CD14-positive monocyte (primary cell): ENCODE measurements around the gene NUDCD3. TPM values are rescaled to one million over a fixed set of nuclear protein-coding genes. Genes with fewer than 3 reads are reported as not detected.

ENCODE experiments used
- DNase-seq, 3 donors: peaks; one replicate each; pipeline ENCODE4 v3.0.0-alpha.2; 2011 to 2022
- H2AFZ ChIP-seq: 2 replicates; pipeline ENCODE4 v1.6.0; 2012; ENCODE audit warnings: mild to moderate bottlenecking, low read depth, low read length, inconsistent platforms; ENCODE audit not compliant: insufficient read depth, poor library complexity, severe bottlenecking
- H3K27ac ChIP-seq, 2 donors: 1 replicate in 1 of 2; 2 replicates in 1 of 2; pipeline ENCODE4 v1.5.1; 2012 to 2013; ENCODE audit warnings: low read length in 2 of 2, control low read depth in 1 of 2, inconsistent platforms in 1 of 2, low read depth in 1 of 2, mild to moderate bottlenecking in 1 of 2
- H3K27me3 ChIP-seq, 2 donors: one replicate each; pipeline versions ENCODE4 v1.6.0 to v1.6.1; 2011 to 2013; ENCODE audit warnings: low read length in 2 of 2; ENCODE audit not compliant: control insufficient read depth in 2 of 2, insufficient read depth in 2 of 2
- H3K36me3 ChIP-seq, 2 donors: replicated peaks in 1 of 2; 1 replicate in 1 of 2; 2 replicates in 1 of 2; pipeline versions ENCODE4 v1.5.1 to v1.6.1; 2012 to 2013; ENCODE audit warnings: low read length in 2 of 2, control low read depth in 1 of 2, inconsistent platforms in 1 of 2, mild to moderate bottlenecking in 1 of 2; ENCODE audit not compliant: insufficient read depth in 2 of 2, control insufficient read depth in 1 of 2
- H3K4me1 ChIP-seq, 2 donors: 1 replicate in 1 of 2; 2 replicates in 1 of 2; pipeline versions ENCODE4 v1.5.1 to v1.6.1; 2012 to 2013; ENCODE audit warnings: low read length in 2 of 2, control low read depth in 1 of 2, inconsistent platforms in 1 of 2, mild to moderate bottlenecking in 1 of 2, moderate library complexity in 1 of 2; ENCODE audit not compliant: insufficient read depth in 2 of 2, control insufficient read depth in 1 of 2
- H3K4me2 ChIP-seq: replicated peaks from 2 replicates; pipeline ENCODE3; 2012; ENCODE audit warnings: low read length, moderate library complexity, mild to moderate bottlenecking; ENCODE audit not compliant: poor library complexity, severe bottlenecking; ENCODE audit errors: extremely low read depth
- H3K4me3 ChIP-seq, 3 experiments: fragments of 200-600 bp in 1 of 3; sonication (generic) in 1 of 3; replicated peaks in 1 of 3; 1 replicate in 2 of 3; 2 replicates in 1 of 3; pipeline ENCODE4 v1.5.1; 2011 to 2013; ENCODE audit warnings: low read length in 3 of 3, mild to moderate bottlenecking in 3 of 3, control low read depth in 2 of 3, low read depth in 2 of 3, inconsistent platforms in 1 of 3, moderate library complexity in 1 of 3
- H3K79me2 ChIP-seq: 2 replicates; pipeline ENCODE4 v1.6.0; 2012; ENCODE audit warnings: mild to moderate bottlenecking, control low read depth, inconsistent platforms, low read length, moderate library complexity; ENCODE audit not compliant: insufficient read depth
- H3K9ac ChIP-seq: 2 replicates; pipeline ENCODE4 v1.6.0; 2017; ENCODE audit warnings: low read length, mild to moderate bottlenecking; ENCODE audit not compliant: insufficient read depth, poor library complexity, severe bottlenecking
- H3K9me3 ChIP-seq, 2 donors: replicated peaks in 1 of 2; 1 replicate in 1 of 2; 2 replicates in 1 of 2; pipeline versions ENCODE4 v1.5.1 to v1.6.1; 2012 to 2013; ENCODE audit warnings: low read length in 2 of 2, control low read depth in 1 of 2; ENCODE audit not compliant: control insufficient read depth in 1 of 2, insufficient read depth in 1 of 2
- H4K20me1 ChIP-seq: 2 replicates; pipeline ENCODE4 v1.6.0; 2012; ENCODE audit warnings: mild to moderate bottlenecking, low read length, control low read depth, moderate library complexity; ENCODE audit not compliant: insufficient read depth
- H3K27ac Mint-ChIP-seq, 7 donors: one replicate each; pipeline ENCODE4 v1.8.0; 2020; ENCODE audit warnings: mild to moderate bottlenecking in 7 of 7, mixed read lengths in 7 of 7, moderate library complexity in 6 of 7, inconsistent platforms in 2 of 7
- H3K27me3 Mint-ChIP-seq, 3 donors: one replicate each; pipeline ENCODE4 v1.8.0; 2021 to 2022; ENCODE audit warnings: low read depth in 3 of 3, mild to moderate bottlenecking in 3 of 3, mixed read lengths in 3 of 3, moderate library complexity in 3 of 3, inconsistent platforms in 1 of 3
- H3K36me3 Mint-ChIP-seq, 2 donors: one replicate each; pipeline ENCODE4 v1.8.0; 2020; ENCODE audit warnings: mixed read lengths in 2 of 2, inconsistent platforms in 1 of 2, mild to moderate bottlenecking in 1 of 2
- H3K4me1 Mint-ChIP-seq: one replicate; pipeline ENCODE4 v1.8.0; 2020; ENCODE audit warnings: mild to moderate bottlenecking, mixed read lengths
- H3K4me3 Mint-ChIP-seq, 2 donors: one replicate each; pipeline ENCODE4 v1.8.0; 2020; ENCODE audit warnings: mild to moderate bottlenecking in 2 of 2, mixed read lengths in 2 of 2, moderate library complexity in 1 of 2
- H3K9me3 Mint-ChIP-seq, 7 donors: one replicate each; pipeline ENCODE4 v1.8.0; 2020 to 2022; ENCODE audit warnings: mixed read lengths in 7 of 7, mild to moderate bottlenecking in 6 of 7, moderate library complexity in 6 of 7, inconsistent platforms in 2 of 7
- CTCF ChIP-seq: fragments of 200-600 bp; IDR thresholded peaks from one replicate; pipeline ENCODE4 v1.8.0; 2022; ENCODE audit warnings: antibody characterized with exemption, mild to moderate bottlenecking
- WGBS: methylation state at CpG from one replicate; pipeline ENCODE4 v1.1.5; 2013; ENCODE audit warnings: missing lambda C conversion rate; ENCODE audit not compliant: insufficient coverage; 5-methylcytosine and 5-hydroxymethylcytosine counted together
- intact Hi-C, 2 donors: fragments of 100-400 bp; cut with micrococcal nuclease; formaldehyde crosslinking; loops; one replicate each; pipeline versions ENCODE4 v1.15.0 to v1.15.1; 2023
- polyA plus RNA-seq, 3 donors: library from polyadenylated mRNA; depleted of rRNA in 1 of 3; unstranded in 2 of 3; stranded (reverse) in 1 of 3; fragments of 300-500 nt in 2 of 3; fragments of >200 nt in 1 of 3; fragmentation: Illumina TruSeq in 2 of 3; gene quantifications; 1 replicate in 2 of 3; 2 replicates in 1 of 3; pipeline ENCODE4 v1.2.3, GENCODE V29; 2012 to 2021

The NUDCD3 gene
- polyA plus RNA-seq, 3 donors: 13.6 to 26.5 (median 21.6) TPM

GRCh38 chr7:44382459-44383265 lies 107.8 kb downstream of the NUDCD3 start:
- peaks cover 51 to 56% of the 10 kb centered on the region in 2 donors for H3K36me3 Mint-ChIP-seq
- Histone ChIP-seq H3K79me2 (no peaks in the 10 kb centered on the region), H3K9ac (no peak overlapping the region), H2AFZ (no peak overlapping the region), H3K36me3 (peaks cover 30 to 54% of the 10 kb centered on the region in 2 donors), H3K9me3 (no peaks in the 10 kb centered on the region), H3K27ac (no peak overlapping the region), H3K4me3 (no peak overlapping the region), H3K27me3 (no peaks in the 10 kb centered on the region), H3K4me2 (no peak overlapping the region), H3K4me1 (peaks cover 7% of the 10 kb centered on the region in 2 donors), H4K20me1 (no peaks in the 10 kb centered on the region)
- no peak overlapping the region for H3K4me3 Mint-ChIP-seq
- no peaks in the 10 kb centered on the region for H3K27me3 Mint-ChIP-seq
- no peaks in the 10 kb centered on the region for H3K9me3 Mint-ChIP-seq
- peaks cover 15% of the 10 kb centered on the region for H3K4me1 Mint-ChIP-seq
- DNase-seq: no peak
- 96% methylated on average over 9 of the region's 13 CpGs for WGBS
- intact Hi-C loops: no loop called here
- TF ChIP-seq CTCF: no peak
- H3K27ac Mint-ChIP-seq: peak overlapping the region in 1 of 7 donors; percentile 69

GRCh38 chr7:44381494-44382220 lies 108.8 kb downstream of the NUDCD3 start:
- TF ChIP-seq CTCF: no peak
- no peaks in the 10 kb centered on the region for H3K9me3 Mint-ChIP-seq
- peaks cover 19% of the 10 kb centered on the region for H3K4me1 Mint-ChIP-seq
- no peak overlapping the region for H2AFZ ChIP-seq
- peaks cover 0 to 5% (median 4%) of the 10 kb centered on the region in 3 donors for H3K27me3 Mint-ChIP-seq
- no peak overlapping the region for H3K4me3 ChIP-seq
- peaks cover 44 to 48% of the 10 kb centered on the region in 2 donors for H3K36me3 Mint-ChIP-seq
- H3K9me3 ChIP-seq: no peaks in the 10 kb centered on the region
- no peak overlapping the region for H3K27ac Mint-ChIP-seq
- no peak overlapping the region for H3K4me3 Mint-ChIP-seq
- H3K79me2 ChIP-seq: no peaks in the 10 kb centered on the region
- H3K27me3 ChIP-seq: no peaks in the 10 kb centered on the region
- 100% methylated on average over 5 of the region's 9 CpGs for WGBS
- H3K4me1 ChIP-seq: peaks cover 9 to 13% of the 10 kb centered on the region in 2 donors
- H4K20me1 ChIP-seq: no peaks in the 10 kb centered on the region
- intact Hi-C loops: no loop called here
- H3K9ac ChIP-seq: no peak overlapping the region
- H3K27ac ChIP-seq: no peak overlapping the region
- peaks cover 24 to 44% of the 10 kb centered on the region in 2 donors for H3K36me3 ChIP-seq
- DNase-seq: no peak
- H3K4me2 ChIP-seq: no peak overlapping the region
